GM19238 (cell line): ENCODE measurements around the gene ZG16B.
A peak's percentile ranks its signal among the peaks of the same experiment; 100 is the strongest.

ENCODE experiments used
- DNase-seq: peaks from one replicate; pipeline ENCODE4 v3.0.0; 2011; ENCODE audit warnings: low spot score; ENCODE audit not compliant: insufficient read length

ZG16B gene

DNA sequence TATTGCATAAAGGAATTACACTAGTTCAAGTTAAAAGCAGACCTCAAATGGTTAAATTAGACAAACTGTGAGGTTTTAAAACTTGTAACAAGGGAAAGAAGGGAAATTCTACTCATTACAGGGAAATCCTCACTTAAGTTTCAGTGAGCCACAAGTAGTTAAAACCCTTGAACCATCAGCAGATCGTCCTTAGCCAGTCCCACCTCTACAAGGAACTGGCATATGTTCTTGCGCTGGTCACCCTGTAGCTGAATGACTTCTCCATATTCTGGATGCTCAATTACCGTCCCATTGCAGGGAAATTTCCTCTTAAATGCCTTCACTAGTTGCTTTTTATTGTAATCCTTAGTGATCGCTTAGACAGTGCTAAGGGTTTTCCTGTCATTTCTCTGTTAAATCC lies 7.6 kb upstream of the ZG16B start:
- no peak for DNase-seq

DNA sequence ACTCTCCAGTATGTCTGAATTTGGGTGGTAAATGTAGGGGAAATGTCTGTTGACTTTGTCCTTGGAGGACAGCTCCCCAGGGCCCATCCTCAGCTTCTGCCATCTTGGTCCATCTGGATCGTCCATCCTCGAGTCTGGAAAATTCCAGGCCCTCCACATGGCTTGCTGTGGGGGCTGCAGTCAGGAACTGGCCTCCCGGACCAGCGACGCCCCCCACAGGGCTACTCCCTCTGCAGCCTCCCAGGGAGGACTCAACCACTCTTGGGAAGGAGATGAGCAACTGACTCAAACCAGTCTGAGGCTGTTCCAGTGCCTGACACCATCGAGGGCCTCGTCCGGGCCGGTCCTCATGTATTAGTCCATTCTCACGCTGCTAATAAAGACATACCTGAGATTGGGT lies 5.5 kb upstream of the ZG16B start:
- no peak for DNase-seq

DNA sequence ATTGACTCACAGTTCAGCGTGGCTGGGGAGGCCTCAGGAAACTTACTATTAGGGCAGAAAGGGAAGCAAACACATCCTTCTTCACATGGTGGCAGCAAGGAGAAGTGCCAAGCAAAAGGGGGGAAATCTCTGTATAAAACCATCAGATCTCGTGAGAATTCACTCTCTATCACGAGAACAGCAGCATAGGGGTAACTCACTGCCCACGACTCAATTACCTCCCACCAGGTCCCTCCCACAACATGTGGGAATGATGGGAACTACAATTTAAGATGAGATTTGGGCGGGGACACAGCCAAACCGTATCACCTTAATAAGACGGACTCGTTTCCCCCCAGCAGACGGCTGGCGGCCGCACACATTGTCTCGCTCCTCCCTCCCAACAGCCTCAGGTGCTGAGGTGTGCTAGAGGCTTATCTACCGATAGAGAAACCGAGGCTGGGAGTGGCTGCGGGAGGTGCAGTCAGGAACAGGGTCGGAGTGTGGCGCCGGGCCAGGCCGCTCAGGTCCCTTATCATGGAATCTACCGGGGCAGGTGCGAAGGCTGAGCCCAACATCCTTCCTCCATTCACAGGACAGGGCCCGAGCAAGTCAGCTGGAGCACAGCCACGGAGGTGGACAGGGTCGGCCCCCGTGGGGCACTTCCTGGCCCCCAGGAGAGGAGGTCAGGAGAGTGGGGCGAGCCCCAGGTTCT lies 4.9 kb upstream of the ZG16B start:
- no peak for DNase-seq

DNA sequence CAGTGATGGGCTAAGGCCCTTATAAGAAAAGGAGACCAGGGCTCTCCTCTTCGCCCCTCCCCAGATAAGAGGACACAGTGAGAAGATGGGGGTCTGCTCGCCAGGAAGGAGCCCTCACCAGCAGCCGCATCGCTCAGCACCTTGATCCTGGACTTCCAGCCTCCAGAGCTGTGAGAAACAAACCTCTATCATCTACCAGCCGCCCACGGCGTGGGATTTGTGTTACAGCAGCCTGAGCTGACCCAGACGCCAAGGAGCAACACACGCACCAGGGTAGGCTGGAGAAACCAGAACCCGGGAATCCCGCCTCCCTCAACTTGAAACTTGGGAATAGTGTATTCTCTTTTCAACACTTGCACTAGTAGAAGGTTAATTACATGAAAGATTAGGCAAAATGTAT lies 4.2 kb upstream of the ZG16B start:
- no peak for DNase-seq

DNA sequence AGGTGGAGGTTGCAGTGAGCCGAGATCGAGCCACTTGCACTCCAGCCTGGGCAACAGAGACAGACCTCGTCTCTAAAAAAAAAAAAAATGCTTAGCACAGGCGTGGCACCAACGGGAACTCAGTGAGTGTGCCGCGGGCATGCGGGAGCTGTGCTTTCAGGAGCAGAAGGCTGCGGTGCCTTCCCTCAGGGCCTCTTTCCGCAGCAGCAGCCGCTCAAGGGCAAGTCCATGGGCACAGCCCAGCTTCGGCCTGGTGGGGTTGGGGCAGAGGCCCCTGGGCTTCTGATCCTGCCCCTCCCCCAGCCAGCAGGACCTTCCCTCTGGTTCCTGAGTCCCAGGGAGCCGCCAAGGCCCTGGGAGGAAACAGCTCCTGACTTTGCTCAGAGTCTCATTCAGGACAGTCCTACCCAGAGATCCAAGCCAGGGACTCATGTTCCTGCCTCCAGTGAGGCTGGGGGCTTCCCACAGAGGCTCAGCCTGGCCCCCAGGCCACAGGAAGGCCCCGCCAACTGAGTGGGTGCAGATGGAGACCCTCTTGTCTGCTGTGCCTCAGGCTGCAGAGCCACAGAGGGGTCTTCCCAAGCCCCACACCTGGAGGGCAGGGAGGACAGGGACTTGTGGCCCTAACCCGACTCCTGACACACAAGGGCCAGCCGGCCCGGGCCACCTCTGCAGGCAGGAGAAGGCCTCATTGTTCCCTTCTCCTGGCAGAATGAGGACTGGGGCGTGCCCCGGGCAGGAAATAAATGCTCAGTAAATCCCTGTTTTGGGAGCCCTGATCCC lies 3.3 kb upstream of the ZG16B start:
- DNase-seq: no peak

DNA sequence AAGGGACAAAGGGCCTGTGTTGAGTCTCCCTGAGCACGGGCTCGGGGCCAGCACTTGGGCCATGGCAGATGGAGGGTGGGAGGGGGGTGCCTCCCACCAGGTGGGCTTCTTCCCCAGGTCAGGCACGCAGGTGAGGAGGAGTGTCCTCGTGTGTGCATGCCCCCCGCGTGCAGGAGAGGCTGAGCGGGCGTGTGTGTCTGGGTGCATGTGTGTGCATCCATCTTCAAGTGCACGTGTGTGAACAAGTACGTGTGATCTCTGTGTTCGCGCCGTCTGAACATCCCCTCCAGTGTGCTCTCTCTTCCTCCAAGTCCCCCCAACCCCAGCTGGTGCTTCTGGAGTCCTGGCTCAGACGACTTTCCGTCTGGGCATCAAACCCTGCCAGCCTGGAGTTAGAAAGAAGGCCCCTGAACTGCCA lies 2.7 kb upstream of the ZG16B start:
- DNase-seq: no peak

DNA sequence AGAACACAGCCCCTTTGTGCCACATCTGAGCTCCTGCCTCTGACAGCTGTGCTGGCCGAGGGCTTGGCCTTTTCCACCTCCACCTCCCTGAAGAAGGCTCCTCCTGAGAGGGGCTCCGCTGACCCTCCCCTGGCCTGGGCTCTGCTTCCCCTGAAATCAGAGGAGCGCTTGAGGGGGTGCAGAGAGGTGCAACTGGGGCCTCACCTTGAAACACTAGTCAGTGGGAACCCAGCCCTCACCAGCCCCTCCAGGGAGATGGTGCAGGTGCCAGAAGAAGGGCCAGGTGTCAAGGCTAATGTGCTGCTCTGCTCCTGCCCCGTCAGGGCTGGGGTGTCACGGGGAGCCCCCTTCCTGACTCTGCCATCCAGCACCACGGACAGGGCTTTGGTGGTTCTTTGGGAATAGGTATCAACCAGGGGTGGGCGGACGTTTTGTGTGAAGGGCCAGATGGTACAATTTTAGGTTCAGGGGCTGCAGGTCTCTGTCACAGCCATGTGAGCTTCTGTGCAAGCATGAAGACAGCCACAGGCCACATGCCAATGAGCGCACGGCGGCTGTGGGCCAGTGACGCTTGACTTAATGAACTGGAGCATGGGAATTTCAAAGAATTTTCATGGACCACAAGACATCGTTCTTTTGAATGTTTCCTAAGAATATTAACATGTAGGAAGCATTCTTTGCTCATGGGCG lies 2.1 kb upstream of the ZG16B start:
- no peak for DNase-seq

DNA sequence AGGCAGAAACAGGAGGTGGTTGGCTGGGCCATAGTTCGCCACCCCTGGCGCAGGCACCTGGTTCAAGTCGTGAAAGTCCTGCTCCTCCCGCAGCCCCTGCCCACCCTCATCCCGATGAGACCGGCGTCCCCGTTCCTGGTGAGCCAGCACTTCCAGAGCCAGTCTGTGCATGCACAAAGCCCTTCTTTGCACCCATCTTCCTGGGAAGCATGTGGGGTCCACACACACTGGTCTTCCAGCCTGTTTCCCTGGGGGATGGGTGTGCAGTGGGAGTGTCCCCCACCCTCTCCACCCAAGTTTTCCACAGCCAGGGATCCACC lies 1.6 kb upstream of the ZG16B start:
- DNase-seq: no peak

DNA sequence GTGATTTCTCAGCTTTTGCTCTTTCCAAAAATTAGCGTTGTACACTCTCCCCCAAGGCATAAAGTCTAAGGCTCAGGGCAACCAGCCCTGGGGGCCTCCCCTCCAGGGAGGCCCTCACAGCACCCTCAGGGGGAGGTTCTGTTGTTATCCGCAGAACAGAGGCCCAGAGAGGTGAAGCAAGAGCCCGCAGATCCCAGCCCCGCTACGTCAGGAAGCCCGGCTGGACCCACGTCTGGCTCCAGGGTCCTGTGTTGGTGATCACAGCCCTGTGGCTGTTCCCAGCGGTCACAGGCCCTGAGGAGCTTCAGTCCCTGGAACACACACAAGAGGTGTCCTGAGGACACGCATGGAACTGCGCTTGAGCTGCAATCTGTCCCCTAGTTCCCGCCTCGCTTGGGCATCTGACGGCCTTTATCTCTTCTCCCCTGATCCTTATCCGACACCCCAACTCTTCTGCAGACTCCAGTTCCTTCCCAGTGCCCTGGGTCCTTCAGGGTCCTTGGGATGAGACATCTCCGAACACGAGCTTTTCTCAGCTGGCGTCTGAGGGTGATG lies 1.1 kb upstream of the ZG16B start:
- DNase-seq: no peak

DNA sequence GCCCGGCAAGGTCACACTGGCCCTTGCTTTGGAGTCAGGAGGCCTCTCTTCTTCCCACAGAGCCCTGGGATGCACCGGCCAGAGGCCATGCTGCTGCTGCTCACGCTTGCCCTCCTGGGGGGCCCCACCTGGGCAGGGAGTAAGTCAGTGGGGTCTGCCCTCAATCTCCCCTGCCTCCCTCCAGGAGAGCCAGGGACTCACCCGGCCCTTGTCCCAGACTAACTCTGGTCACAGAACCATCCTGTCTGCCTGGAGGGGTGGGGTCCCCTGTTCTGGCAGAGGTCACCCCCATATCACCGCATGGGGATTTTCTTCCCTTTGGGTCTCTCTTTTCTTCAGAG lies 222 bp downstream of the ZG16B start:
- DNase-seq: no peak

DNA sequence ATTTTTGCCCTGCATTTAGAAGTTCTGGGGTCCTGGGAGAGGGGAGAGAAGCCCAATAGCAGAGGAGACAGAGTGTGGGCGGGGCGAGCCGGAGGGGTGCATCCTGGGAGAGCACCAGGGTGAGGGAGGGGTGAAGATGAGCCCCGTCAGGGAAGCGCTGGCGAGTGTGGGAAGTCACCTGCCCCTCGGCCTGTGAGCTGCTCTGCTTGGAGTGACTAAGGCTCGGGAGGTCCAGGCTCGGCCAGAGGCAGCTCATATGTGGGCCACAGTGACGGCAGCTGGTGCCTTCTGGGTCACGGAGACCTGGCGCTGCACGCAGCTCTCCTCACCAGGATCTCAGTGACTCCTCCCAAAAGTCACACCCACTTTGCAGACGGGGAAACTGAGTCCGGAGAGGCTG lies 1.1 kb downstream of the ZG16B start:
- DNase-seq: no peak

DNA sequence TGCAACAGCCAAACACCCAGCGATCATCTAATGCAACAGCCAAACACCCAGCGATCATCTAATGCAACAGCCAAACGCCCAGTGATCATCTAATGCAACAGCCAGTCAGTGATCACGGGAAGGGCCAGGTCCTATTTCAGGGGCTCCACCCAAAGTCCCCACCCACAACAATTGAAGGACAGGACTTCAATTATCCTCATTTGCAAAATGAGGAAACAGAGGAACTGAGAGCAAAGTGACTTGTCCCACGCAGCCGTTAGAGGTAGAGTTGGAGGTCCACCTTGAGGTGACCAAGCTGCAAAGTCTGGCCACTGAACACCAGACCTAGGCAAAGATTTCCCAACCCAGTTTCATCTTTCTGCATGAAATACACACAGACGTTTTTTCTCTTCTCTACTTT lies 3.7 kb downstream of the ZG16B start:
- no peak for DNase-seq

DNA sequence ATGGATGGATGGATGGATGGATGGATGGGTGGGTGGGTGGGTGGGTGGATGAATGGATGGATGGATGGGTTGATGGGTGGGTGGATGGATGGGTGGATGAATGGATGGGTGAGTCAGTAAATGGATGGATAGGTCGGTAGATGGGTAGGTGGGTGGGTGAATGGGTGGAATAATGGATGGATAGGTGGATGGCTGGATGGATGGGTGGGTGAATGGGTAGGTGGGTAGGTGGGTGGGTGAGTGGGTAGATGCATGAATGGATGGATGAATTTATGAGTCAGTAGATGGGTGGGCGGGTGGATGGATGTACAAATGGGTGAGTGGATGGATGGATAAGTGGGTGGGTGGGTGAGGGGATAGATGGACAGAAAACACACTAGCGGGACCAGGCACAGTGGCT lies 4.9 kb downstream of the ZG16B start:
- DNase-seq: no peak

DNA sequence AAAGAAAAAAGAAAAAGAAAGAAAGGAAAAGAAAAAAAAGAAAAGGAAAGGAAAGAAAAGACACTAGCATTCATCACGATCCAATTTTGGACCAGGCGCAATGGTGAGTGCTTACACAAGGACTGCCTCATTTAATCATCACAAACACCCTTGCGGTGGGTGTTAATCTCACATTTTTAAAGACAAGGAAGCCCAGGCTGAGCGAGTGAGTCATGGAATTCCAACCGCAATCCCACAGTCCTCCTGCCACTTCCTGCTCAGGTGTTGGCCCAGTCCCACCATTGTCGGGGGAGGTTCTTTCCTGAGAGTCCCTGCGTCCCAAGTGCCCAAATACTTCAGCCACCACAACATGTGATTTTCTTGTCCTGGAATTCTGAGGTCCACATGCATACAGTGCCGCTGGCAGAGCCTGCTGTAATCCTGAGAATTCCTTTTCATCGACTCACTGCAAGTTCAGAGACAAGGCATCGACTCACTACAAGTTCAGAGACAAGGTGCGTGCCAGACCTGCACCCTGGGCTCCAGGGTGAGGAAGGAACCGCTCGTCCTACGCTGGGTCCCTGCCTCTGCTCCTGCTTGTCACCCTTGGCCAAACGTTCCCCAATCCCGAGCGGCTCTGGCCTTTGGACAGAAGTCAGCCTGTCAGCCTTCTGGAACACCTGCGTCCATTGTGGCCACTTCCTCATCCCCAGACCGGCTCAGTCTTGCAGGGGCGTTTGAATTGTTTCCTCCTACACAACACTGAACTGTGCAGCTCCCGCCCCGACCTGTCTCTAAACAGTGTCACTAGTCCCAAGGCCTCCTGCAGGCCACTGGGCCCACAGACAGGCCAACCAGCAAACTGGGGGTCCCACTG lies 5.8 kb downstream of the ZG16B start:
- DNase-seq: no peak

DNA sequence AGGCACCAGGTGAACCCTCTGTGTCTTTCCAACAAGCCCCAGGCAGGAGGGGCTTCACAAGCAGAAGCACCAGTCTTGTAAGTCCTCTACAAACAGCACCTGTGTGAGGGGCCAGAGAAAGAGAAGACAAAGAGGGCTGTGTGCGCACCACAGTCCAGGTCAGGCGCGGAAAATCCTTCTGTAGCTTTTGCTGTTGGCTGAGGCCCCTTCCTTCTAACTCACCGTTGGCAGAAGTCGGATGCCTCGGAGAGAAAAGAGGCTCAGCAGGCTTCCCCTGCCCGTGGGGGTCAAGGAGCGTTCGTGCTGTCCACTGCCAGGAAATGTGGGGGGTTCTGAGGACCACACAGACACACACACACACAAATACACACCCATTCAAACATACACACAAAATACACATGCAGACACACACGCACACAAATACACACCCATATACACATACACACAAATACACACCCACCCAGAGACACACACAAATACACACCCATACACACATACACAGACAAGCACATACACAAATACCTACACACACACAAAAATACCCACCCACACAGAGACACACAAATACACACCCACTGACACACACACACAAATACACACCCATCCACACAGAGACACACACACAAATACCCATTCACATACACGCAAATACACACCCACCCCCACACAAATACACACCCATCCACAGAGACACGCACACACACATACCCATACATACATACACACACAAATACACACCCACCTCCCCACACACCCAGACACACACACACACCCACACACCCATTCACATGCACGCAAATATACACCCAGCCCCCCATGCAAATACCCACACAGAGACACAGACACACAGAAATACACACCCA lies 6.8 kb downstream of the ZG16B start:
- no peak for DNase-seq

DNA sequence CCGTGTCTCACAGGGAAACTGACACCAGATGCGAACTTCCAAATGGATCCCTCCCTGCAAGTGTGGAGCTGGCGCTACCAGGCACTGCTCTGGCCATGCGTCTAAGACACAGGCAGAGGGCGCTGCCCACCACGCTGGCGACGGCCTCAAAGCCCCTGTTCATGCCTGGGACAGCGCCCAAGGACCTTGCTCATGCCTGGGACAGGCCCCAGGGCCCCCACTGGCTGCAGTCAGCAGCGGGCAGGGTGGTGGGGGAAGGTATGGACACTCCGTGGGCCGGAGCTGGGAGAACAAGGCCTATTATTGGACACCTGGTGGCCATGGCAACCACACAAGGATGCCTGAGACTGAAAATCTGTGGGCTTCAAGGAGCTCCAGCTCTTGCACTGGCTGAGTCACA lies 8.8 kb downstream of the ZG16B start:
- peak; percentile 63 for DNase-seq

DNA sequence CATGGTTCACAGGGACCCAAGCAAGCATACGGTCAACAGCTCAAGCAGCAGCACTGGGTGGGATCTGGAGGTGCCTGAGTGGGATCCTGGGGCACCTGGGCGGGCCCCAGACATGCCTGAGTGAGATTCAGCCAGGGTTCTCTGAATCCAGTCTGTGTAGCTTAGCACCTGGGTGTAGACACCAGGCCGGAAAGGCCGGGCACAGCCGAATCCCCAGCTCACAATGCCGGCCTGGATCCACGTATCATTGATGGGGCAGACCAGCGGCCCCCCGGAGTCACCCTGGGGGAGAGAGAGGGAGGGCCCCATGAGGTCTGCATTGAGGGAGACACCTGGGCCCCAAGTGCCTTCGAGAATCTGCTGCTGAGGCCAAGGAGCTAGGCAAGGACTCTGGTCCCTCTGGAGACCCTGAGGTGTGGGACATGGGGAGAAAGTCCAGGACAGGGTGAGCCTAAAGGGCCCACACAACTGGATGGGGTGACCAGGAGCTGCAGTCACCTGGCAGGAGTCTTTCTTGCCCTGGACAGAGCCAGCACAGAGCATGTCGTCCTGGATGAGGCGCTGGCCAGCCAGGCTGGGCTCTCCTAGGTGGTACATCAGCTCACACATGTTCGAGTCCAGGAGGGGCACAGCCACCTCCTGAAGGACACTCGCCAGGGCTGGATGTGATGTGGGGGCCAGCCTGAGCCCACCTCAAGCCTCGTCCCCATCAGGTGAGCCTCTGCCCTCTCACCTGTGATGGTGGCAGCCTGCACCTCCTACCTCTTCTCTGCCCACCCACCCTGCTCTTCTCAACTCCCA lies 9.7 kb downstream of the ZG16B start:
- no peak for DNase-seq

DNA sequence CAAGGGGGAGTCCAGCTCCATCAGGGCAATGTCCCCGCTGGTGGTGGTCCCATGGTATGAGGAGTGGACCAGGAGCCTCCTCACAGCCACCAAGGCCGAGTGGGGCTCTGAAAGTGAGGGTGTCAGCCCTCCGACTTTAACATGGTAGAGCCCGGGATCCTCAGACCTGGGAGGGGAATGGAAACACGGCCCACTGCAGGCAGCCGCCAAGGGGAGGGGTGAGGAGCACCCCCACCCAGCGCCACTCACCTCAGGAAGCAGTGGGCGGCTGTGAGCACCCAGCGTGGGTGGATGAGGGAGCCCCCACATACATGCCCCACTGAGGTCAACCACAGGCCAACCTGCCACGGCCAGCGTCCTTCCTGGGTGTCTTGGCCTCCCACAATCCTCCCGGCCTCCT lies 10.8 kb downstream of the ZG16B start:
- no peak for DNase-seq

DNA sequence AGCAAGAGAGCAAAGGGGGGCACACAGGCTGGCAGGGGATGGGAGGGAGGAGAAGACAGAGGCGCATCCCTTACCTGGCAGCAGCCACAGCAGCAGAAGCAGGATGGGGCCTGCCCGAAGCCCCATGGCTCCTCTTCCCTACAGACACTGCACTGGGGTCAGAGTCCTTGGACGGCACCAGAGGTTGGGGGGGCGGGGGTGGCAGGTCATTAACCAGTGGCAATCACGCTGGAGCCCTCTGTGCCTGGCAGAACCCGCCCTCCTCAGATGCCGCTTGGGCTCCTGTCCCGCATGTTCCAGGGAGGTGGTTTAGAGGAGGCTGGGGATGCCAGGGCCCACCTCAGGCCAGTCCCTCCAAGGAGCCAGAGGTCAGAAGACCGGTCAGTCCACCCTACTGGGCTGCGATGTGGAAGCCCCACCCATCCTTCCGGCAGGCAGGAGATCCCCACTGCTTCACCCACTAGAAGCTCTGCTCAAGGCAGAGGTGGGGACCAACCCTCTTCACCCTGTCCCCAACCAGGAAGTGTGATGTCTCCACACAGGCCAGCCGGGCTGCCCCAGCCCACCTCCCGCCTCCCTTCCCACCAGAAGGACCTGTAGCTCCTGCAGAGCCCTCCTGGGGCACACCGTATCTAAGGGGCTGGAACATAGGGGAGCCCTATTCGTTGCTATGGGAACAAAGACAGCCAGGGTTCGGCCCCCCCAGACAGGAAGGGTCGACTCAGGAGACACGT lies 11.7 kb downstream of the ZG16B start:
- DNase-seq: no peak
